NCI-H748 (cell line): ENCODE measurements around the gene GNAL.
"Not testable (repeated sequence)": the region's sequence is repeated elsewhere in the genome, so short reads cannot be mapped to it uniquely, and the experiment has no call there.

Source experiments
- DNase-seq: peaks from one replicate; lab custom pipeline; 2025; ENCODE audit not compliant: unreplicated experiment; lab: John Stamatoyannopoulos, UW

The GNAL gene

DNA sequence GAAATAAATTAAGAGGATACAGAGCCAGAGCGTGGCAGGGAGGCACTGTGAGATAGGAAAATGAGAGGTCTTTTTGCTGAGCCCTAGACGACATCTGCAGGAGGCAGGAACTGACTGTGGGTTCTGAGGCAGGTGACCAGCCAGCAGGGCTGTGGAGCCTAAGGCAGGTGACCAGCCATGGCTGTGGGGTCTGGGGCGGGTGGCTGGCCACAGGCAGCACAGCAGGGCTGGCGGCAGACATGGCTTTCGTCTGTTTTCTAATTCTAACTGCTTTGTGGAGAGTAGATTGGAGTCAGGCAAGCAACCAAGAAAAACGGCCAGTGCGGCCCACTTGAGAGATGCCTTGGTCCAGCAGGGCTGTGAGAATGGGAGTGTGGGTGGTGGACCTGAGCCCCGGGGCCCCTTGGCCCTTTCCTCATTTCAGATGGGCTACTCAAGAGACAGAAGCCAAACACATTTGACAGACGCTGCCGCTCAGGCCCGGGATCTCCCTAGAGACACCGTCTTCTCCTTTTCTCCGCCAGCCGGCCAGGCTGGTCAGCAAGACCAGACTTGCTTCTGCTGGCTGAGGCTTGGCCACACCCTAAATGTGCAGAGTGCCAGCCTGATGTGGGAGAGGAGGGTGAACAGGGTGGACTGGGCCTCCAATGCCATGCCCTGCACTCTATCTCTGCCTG is 19.7 kb upstream of the GNAL start:
- DNase-seq = no peak

DNA sequence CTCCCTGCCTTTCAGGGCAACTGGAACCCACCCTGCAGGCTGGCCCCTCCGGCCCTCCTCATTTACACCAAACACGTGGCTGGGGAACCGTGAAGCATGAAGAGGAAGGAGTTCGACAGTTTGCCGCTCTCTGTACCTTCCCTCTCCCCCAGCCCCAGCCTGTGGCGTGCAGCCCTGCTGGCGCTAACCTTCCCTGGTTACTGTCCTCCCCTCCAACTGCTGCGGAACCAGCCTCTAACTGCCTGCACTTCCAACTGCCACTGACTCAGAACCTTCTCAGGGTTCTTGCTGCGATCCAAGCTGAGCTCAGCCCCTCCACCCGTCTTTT is 19.2 kb upstream of the GNAL start:
- no peak for DNase-seq

DNA sequence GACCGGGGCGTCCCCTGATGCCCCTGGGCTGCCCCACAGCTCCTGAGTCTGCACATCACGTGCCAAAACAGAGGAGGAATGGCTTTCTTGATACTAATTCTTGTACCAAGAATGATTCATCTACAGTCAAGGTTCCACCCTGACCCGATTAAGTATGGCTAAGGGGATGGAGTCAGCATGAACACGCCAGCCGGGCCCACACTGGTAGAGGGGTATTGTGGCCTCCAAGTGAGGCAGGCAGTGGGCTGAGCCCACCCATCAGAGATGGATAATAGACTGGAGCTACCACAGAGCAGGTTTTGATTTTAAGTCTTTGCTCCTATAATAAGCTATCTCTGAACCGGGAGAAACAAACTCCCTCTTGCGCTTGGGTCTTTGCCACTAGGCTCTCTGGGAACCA is 17.9 kb upstream of the GNAL start:
- no peak for DNase-seq

DNA sequence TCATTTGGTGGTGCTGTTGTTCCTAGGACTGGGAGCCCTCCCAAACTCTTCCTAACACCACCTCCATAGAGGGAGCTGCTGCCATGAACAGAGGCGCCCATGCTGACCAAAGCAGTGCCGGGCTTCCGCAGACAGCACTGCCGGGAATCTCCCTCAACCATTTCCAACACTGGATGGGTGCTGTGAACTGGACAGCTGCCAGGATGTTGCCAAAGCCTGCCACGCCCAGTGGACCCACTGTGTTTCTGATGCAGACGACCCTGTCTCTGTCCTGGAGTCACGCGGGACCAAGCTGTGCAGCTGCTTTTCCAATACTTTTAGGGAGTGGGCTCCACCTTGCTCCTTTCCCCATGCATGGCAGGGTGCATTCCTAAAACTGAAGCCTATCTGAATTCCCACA is 16.9 kb upstream of the GNAL start:
- no peak for DNase-seq

DNA sequence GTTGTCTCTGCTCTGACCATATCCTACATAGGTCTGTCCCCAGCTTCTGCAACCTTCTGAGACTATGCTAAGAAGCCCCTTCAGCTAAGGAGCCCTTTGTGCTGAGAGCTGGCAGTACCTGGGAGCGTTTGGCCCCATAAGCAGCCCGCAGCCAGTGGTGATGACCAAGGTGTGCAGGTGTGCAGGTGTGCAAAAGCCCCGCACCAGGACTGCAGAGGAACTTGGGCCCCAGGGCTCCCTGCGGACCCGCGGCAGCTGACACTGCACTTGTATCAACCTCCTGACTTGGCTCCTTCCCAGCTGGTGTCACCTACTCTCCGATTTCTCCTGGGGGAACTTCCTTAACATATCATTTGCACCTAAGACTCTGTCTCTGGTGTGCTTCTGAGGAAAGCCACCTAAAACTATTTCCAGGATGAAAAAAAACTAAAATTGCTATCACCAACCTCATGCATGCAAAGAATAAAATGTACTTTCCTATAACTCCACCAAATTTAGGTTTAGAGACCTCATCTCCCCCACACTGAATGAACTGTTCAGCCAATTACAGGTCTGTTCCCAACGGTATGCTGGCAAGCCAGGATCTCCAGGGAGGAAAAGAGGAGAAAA is 16.1 kb upstream of the GNAL start:
- no peak for DNase-seq

DNA sequence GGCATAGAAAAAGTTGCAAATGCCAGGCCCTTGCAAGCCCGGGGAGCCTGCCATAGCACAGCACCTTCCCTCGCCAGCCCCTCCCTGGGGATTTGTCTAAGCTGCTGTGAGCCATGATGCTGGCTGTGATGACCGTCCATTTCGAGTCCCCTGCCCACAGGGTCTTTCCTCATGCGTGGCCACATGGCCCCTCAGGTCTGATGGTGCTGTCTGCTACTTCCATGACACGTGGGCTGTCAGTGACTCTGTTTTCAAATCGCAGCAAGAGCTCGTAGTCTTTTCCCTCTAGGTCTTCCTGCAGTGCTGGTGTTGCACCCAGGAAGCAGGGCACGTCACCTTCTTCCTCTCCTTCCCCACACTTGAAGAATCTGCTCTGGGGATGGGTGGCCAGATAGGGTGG is 15.5 kb upstream of the GNAL start:
- no peak for DNase-seq

DNA sequence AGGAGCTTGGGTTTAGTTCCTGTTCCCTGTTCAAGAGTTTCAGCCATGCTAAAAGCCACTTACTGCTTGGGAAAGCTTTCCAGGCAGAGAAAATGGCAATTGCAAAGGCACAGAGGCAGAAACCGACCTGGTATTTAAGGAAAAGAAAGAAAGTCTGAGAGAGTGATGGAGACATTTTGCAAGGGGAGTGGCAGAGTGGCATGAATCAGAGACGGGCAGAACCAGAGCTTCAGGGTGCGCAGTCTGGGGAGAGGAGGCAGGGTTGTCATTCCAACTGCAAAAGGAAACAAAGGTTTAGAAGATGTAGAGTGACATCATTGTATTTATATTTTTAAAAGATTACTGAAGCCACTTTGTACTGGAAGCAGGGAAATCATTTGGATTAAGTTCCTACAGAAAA is 14.9 kb upstream of the GNAL start:
- DNase-seq = no peak

DNA sequence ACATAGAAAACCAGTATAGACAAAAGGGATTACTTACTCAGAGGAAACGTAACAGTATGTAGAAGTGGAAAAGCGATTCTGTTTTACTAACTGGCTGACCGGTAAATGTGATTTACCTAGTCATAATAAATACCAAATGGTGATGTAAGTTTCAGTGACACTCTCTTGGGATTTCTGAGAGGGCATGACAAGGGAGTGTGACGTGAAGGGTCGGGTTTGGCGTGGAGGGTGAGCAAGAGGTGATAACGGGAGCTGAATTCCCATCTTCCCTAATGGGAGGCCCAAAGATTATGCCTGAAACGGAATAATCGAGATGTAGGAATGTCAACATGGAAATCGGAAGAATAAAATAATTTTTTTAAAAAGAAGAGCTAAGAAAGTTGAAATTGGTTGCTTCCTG is 12.7 kb upstream of the GNAL start:
- DNase-seq = no peak

DNA sequence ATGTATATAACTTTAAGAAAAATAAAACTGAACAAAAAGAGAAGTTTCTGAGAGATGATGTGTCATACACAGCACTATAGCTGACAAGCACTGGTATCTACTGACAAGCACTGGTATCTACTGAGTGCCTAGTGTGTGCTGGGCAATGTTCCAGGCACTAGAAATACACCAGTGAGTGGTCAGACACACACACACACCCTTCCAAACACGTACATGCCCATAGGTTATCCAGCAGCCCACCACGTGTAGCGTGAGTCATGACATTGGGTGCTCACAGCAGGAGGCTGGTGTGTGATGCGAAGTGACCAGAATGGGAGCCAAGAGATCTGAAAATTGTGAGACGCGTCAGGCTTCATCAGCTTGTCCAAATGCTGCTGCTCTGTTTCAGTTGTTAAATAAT is 12.2 kb upstream of the GNAL start:
- DNase-seq = no peak

DNA sequence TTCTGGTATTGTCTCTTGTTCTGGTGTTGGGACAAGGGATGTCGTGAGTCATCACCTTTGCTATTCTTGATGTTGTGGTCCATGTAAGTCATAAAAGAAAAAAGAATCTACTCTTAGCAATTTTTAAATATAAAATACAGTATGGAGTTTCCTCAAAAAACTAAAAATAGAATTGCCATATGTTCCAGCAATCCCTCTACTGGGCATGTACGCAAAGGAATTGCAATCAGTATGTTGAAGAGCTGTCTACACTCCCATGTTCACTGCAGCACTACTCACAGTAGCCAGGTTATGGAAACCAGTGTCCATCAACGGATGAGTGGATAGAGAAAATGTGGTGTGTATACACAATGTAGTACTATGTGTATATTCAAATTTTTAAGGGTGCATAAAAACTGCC is 10.9 kb upstream of the GNAL start:
- no peak for DNase-seq

DNA sequence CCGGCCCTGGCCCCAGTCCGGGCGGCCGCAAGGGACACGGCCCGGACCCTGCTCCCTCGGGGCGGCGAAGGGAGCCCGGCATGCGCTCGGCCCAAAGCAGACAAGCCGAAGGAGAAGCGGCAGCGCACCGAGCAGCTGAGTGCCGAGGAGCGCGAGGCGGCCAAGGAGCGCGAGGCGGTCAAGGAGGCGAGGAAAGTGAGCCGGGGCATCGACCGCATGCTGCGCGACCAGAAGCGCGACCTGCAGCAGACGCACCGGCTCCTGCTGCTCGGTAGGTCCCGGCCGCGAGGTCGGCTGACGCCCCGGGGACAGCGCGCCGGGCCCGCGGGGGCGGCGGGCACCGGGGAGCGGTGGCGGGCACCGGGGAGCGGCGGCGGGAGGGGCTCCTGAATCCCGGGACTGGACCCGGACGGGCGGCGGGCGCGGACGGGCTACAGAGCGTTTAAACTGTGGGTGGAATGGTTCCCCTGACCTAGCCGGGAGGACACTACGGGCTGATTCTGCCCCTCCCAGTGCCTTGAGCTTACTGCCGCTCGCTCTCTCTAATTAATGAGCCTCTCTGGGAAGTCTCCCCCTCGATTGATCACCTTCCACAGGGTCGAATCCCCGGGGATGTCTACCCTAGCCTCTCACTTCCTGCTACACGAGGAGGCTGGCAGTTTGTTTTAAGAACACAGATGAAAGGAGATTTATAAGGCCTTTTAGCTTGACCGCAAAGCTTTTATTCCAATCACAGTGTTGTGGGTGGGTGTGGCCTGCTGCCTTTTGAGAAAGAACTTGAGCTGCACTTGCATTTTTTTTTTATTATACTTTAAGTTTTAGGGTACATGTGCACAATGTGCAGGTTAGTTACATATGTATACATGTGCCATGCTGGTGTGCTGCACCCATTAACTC is 853 bp downstream of the GNAL start:
- peak; percentile 63 for DNase-seq

DNA sequence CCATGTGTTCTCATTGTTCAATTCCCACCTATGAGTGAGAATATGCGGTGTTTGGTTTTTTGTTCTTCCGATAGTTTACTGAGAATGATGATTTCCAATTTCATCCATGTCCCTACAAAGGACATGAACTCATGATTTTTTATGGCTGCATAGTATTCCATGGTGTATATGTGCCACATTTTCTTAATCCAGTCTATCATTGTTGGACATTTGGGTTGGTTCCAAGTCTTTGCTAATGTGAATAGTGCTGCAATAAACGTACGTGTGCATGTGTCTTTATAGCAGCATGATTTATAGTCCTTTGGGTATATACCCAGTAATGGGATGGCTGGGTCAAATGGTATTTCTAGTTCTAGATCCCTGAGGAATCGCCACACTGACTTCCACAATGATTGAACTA is 1.6 kb downstream of the GNAL start:
- not testable (repeated sequence) for DNase-seq

DNA sequence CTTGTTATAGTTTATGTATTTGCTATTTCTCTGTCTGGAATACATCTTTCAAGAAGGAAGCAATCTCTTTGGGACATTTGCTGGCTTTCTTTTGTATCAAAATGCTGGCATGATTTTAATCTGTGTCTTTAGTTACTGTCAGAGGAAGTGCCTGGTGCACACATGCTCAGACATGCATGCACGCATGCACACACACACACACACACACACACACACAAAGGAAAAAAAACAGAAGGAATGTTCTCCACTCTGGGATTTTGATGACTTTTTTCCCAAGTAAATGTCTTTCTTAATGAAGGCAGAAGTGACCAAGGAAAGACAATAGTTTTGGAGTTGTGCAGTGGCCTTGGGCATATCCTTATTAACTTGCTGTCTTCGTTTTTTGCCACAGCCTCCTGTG is 6.7 kb downstream of the GNAL start:
- DNase-seq = no peak

DNA sequence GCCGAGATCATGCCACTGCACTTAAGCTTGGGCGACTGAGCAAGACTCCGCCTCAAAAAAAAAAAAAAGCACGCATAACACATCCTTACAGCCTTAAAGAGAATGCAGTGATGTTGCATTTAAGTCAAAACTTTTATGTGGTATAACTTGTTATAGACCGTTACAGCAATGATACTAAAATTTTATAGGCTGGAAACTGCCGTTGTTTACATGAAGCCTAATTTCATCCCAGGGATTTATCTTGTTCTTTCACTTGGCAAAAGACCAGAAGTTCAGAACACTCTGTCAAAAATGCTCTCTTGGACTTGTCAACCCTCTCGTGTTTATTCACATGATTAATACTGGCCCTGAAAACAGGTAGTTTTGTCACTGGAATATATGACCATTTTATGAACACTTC is 7.4 kb downstream of the GNAL start:
- DNase-seq = no peak

DNA sequence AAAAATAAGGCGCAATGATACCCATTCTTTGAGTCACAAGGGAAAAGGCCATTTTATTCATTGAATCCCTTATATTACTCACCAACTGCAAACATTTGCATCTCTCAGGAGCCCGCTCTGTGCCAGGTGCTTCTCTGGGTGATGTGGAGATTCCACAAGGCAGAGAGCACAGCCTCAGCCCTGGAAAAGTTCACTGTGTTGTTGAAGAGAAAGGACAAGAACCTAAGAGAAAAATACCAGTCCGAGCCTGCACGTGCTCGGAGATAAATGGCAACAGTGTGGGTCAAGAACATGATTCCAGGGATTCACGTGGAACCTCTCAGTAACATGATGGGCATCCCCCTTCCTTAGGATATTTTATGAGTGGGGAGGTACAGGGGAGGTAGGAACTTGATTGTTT is 11.8 kb downstream of the GNAL start:
- DNase-seq = no peak

DNA sequence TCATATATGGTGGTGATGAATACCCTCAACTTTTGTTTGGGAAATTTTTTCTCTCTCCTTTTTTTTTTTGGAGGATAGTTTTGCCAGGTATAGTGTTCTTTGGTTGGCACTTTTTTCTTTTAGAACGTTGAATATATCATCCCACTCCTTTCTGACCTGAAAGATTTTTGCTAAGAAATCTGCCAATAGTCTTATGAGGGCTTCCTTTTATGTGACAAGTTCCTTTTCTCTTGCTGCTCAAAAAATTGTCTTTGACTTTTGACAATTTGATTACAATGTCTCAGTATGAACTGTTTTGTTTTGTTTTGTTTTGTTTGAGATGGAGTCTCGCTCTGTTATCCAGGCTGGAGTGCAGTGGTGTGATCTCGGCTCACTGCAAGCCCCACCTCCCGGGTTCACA is 21.5 kb downstream of the GNAL start:
- DNase-seq = no peak

DNA sequence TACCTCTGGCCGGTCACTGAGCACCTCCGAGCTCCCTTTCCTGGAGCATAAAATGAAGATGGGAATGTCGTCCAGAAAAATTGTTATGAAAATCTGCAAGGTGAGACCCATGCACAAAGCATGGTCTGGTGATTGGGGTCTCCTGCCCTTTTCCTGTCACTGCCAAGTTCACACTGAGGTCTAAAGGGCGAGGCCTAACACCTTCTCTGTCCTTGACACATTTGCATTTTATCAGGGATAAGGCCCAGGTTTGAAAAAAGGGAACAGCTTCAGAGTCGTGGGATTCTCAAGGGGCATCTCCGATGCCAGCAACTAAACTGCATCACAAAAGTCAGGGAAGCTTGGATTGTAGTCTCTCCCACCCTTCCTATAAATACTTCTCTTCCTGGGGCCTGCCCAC is 24.7 kb downstream of the GNAL start:
- DNase-seq = no peak

DNA sequence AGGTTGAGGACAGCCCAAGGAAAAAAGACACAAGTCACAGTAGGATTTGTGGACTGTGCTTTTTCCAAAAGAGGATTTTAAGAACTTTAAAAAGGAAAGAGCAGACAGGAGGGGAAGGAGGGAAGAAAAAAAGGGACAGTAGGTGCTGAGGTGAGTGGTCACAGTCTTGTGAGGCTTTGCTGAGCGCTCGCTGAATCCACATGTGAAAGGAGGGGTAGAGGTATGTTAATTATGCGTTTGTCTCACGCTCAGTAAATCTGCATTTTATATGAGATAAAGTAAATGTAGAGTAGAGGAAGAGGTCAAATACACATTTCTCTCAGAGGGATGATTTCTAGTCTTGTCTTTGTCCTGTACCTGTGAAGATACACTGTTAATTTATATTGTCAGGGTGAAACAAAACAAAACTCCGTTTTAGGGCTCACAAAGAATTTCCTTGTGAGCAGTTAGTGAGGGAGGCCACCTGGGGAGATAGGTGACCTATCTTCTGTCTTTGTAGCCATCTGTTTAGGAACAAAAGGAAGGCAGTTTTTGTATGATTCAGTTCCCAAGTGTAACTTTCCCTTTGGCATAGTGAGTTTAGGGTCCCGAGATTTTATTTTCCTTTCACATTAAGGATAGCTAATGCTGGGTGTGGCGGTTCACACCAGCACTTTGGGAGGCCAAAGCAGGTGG is 25.3 kb downstream of the GNAL start:
- DNase-seq = no peak

DNA sequence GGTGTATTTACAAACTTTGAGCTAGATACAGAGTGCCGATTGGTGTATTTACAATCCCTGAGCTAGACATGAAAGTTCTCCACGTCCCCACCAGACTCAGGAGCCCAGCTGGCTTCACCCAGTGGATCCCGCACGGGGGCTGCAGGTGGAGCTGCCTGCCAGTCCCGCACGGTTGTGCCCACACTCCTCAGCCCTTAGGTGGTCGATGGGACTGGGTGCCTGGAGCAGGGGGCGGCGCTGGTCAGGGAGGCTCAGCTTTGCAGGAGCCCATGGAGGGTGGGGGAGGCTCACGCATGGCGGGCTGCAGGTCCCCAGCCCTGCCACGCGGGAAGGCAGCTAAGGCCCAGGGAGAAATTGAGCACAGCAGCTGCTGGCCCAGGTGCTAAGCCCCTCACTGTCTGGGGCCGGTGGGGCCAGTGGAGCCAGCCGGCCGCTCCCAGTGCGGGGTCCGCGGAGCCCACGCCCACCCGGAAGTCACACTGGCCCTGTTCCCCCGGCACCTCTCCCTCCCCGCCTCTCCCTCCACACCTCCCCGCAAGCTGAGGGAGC is 27.8 kb downstream of the GNAL start:
- not testable (repeated sequence) for DNase-seq

DNA sequence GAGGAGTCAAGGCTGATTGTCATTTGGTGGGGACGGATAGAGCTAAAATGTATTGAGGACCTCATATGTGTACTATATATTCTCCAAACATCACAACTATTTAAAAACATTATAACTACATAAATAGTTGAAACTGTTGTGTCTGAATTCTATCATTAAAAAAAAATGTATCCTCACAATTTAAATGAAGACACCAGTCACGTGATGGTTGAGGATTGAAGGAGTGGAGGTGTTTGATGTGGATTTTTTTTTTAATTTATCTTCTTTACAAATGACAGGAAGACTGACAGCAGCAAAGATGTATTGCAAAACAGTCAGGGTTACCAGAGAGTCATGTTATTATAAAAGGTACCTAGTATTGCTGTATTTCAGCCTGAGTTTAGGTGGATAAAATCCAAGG is 30.0 kb downstream of the GNAL start:
- no peak for DNase-seq

DNA sequence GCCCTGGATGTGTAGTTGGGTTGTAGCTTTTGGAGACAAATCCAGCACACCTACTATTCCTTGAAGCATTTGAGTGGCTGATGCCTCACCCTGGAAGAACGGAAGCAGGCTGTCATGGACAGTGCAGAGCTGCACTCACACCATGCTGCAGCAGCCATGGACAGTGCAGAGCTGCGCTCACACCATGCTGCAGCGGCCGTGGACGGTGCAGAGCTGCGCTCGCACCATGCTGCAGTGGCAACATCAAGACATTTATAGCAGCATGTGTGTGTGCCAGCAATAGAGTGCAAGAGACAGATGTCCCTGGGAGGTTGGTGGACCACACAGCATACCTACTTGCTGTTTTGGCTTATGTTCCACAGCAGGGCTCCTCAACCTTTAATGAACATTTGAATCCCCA is 30.6 kb downstream of the GNAL start:
- DNase-seq = no peak

DNA sequence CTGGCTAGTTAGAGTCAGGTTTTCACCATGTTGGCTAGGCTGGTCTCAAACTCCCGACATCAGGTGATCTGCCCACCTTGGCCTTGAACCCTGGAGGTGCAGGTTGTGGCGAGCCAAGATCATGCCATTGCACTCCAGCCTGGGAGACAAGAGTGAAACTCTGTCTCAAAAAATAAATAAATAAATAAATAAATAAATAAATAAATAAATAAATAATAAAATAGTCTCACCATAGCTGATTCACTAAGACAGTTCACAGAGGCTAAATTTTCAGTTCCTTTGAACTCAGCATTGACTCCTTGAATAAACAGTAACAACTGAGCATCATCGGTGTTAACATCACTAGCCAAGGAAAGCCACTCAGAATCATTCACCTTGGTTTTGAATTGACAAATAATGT is 32.7 kb downstream of the GNAL start:
- no peak for DNase-seq
